Lower leg skin (tissue), 4 donors: Measurements from ENCODE around the gene CHST8. TPM values are rescaled to one million over a fixed set of nuclear protein-coding genes. Genes with fewer than 3 reads are reported as not detected.

ENCODE experiments used
- DNase-seq, 2 donors: peaks; one replicate each; pipeline ENCODE4 v3.0.0-alpha.2; 2019; ENCODE audit warnings: low spot score in 2 of 2
- H3K4me3 ChIP-seq: fragments of 200-600 bp; sonication (generic); 2 replicates; pipeline ENCODE4 v1.5.1; 2017; ENCODE audit warnings: mild to moderate bottlenecking, low read depth; ENCODE audit not compliant: poor library complexity, severe bottlenecking
- CTCF ChIP-seq, 3 donors: fragments of 450-650 bp; IDR thresholded peaks; one replicate each; pipeline ENCODE4 v1.5.1; 2016; ENCODE audit warnings: antibody characterized with exemption in 3 of 3, mild to moderate bottlenecking in 3 of 3, moderate library complexity in 2 of 3
- POLR2A ChIP-seq, 2 donors: fragments of 450-650 bp; IDR thresholded peaks; one replicate each; pipeline ENCODE4 v1.6.1; 2016 to 2017; ENCODE audit warnings: antibody characterized with exemption in 2 of 2, mild to moderate bottlenecking in 1 of 2, moderate library complexity in 1 of 2
- WGBS, 2 donors: methylation state at CpG; one replicate each; pipeline ENCODE4 v1.1.5; 2018; 5-methylcytosine and 5-hydroxymethylcytosine counted together
- intact Hi-C: fragments of 100-400 bp; cut with DNase I; formaldehyde crosslinking; loops from one replicate; pipeline ENCODE4 v1.15.0; 2023; ENCODE audit warnings: low total_unique reads
- total RNA-seq, 4 donors: library from RNA; depleted of rRNA; stranded (reverse); fragments of >200 nt; gene quantifications; one replicate each; pipeline ENCODE4 v1.1.0, GENCODE V29; 2016

CHST8 gene
- total RNA-seq, 4 donors from 2014 or later, result 0.19 to 1.6 (median 0.37) TPM; not detected in 1

DNA sequence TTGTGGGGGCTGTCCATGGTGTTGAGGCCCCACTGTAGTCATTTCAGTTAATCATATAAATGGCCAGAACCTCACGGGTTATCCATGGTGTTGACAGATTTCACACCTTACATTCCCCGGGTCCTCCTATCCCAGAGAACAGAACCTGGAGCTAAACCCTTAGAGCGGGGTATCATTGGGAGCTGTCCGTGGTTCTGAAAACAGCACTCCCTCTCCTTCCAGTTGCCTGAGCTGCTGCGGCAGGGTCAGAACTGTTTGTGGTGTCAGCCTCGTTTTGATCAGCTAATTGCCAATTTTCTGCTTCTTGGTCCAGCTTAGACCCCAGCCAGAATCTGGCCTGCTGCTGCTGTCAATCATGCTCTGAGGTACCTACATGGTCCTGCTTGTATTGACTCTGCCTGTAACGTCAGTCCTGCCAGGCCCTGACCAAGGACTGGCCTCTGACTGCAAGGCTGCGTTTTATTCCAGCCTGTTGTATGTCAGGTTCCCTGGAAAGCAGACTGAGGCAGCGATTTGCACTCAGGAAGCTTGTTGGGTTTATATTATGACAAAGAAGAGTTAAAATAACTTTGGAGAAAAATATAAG, 119.2 kb downstream of the CHST8 start:
- intact Hi-C loops, result no loop called here
- TF ChIP-seq CTCF (IDR thresholded peaks at IDR 0.05) (no peak), POLR2A (IDR thresholded peaks at IDR 0.05) (no peak)
- WGBS, 2 donors, result 22 to 26% methylated on average over 9 of the region's 9 CpGs
- no peak for DNase-seq
- no peak overlapping the region for H3K4me3 ChIP-seq

- no peak overlapping the region for H3K4me3 ChIP-seq
- WGBS, 2 donors, result 58% methylated on average over 6 of the region's 6 CpGs
- TF ChIP-seq CTCF (IDR thresholded peaks at IDR 0.05) (no peak), POLR2A (IDR thresholded peaks at IDR 0.05) (no peak)
- DNase-seq, result no peak
- intact Hi-C loops, result no loop called here
Measured at GRCh38 chr19:33745297-33745696, 123.5 kb downstream of the CHST8 start.

- DNase-seq, result no peak
- no peak overlapping the region for H3K4me3 ChIP-seq
- intact Hi-C loops, result no loop called here
- TF ChIP-seq CTCF (IDR thresholded peaks at IDR 0.05) (no peak), POLR2A (IDR thresholded peaks at IDR 0.05) (no peak)
- 77 to 81% methylated on average over 8 of the region's 8 CpGs for WGBS, 2 donors
Measured at GRCh38 chr19:33746159-33746558, 124.4 kb downstream of the CHST8 start.

- DNase-seq, result no peak
- WGBS, 2 donors, result 43 to 46% methylated on average over 4 of the region's 4 CpGs
- intact Hi-C loops, result no loop called here
- H3K4me3 ChIP-seq, result no peak overlapping the region
- TF ChIP-seq CTCF (IDR thresholded peaks at IDR 0.05) (no peak), POLR2A (IDR thresholded peaks at IDR 0.05) (no peak)
Measured at GRCh38 chr19:33747273-33747672, 125.5 kb downstream of the CHST8 start.

DNA sequence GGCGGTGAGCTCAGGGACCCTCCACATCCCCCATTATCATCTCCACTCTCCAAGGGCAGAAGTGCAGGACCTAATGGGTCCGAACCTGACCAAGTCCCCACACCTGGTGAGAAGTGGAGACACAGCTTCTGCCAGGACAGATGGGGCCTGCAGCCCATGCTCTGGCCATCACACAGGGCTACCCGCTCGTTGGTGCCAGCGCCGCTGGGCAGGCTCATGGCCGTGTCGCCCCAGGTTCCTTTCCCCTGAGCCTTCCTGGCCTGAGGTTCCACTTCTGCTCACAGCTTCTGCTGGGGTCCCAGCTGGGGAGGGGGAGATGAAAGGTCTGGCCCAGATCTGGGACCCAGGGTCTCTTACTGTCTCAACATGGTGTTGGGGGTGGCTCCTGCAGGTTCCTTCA, 126.5 kb downstream of the CHST8 start:
- no peak for TF ChIP-seq CTCF (IDR thresholded peaks at IDR 0.05)
- no peak for TF ChIP-seq POLR2A (IDR thresholded peaks at IDR 0.05)
- WGBS, 2 donors, result 87 to 90% methylated on average over 8 of the region's 8 CpGs
- intact Hi-C loops, result no loop called here
- DNase-seq, result no peak
- no peak overlapping the region for H3K4me3 ChIP-seq

GRCh38 chr19:33749016-33749415, 127.3 kb downstream of the CHST8 start:
- TF ChIP-seq POLR2A (IDR thresholded peaks at IDR 0.05) (no peak), CTCF (IDR thresholded peaks at IDR 0.05) (no peak)
- intact Hi-C loops, result no loop called here
- whole genome bisulfite sequencing, 2 donors, result 52 to 55% methylated on average over 3 of the region's 3 CpGs
- H3K4me3 ChIP-seq, result no peak overlapping the region
- DNase-seq, result no peak
